Loucy (cell line): Measurements from ENCODE around the gene NPBWR2.

Experiments
- EZH2phosphoT487 ChIP-seq: fragments of 200-600 bp; IDR thresholded peaks from 2 replicates; pipeline ENCODE4 v1.6.1; 2018; ENCODE audit warnings: antibody characterized with exemption, mild to moderate bottlenecking, moderate library complexity, borderline replicate concordance
- TF ChIP-seq, protein P1 (sequence below): fragments of 200-600 bp; sonication (generic); conservative IDR thresholded peaks from 2 replicates; pipeline ENCODE4 v1.5.1; 2014; ENCODE audit warnings: mild to moderate bottlenecking, antibody characterized with exemption, low read length

DNA sequence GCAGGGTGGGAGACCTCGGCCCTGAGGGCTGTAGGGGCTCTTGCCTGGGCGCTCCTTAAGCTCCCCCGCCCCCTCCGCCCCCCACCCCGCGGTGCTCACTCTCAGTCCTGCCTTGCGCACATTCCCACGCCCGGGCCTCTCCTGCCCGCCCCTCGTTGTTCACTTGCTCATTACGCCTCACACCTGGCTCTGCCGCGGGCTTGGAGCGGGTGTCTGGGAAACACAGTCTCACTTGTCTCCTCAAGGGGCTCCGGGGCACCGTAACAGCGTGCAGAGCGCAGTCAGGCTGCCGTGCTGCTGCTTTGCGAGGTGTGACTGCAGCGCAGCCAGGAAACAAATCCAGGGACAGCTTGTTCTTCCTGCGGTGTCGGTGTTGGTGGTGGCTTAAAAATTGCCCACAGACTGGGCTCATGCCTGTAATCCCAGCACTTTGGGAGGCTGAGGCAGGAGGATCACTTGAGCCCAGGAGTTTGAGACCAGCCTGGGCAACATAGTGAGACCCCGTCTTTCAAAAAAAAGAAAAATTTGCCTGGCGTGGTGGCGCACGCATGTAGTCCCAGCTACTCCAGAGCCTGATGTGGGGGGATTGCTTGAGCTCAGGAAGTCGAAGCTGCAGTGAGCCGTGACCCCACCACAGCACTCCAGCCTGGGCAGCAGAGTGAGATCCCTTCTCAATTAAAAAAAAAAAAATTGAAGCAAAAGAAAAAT lies 4.6 kb downstream of the NPBWR2 start:
- TF ChIP-seq EZH2phosphoT487: no peak
- TF ChIP-seq, protein P1, sequence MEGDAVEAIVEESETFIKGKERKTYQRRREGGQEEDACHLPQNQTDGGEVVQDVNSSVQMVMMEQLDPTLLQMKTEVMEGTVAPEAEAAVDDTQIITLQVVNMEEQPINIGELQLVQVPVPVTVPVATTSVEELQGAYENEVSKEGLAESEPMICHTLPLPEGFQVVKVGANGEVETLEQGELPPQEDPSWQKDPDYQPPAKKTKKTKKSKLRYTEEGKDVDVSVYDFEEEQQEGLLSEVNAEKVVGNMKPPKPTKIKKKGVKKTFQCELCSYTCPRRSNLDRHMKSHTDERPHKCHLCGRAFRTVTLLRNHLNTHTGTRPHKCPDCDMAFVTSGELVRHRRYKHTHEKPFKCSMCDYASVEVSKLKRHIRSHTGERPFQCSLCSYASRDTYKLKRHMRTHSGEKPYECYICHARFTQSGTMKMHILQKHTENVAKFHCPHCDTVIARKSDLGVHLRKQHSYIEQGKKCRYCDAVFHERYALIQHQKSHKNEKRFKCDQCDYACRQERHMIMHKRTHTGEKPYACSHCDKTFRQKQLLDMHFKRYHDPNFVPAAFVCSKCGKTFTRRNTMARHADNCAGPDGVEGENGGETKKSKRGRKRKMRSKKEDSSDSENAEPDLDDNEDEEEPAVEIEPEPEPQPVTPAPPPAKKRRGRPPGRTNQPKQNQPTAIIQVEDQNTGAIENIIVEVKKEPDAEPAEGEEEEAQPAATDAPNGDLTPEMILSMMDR: no peak
